Hepatocyte (in vitro differentiated cells): ENCODE data around the gene ADAMTS9.

ENCODE experiments used
- CTCF ChIP-seq: fragments of 200-600 bp; sonication (generic); IDR thresholded peaks from 2 replicates; pipeline ENCODE4 v1.5.1; 2016; ENCODE audit warnings: antibody characterized with exemption, mild to moderate bottlenecking; ENCODE audit not compliant: poor library complexity
- EZH2 ChIP-seq: fragments of 200-600 bp; sonication (generic); IDR thresholded peaks from 2 replicates; pipeline ENCODE4 v1.6.1; 2016; ENCODE audit warnings: antibody characterized with exemption, mild to moderate bottlenecking, borderline replicate concordance
- EZH2phosphoT487 ChIP-seq: fragments of 200-600 bp; sonication (generic); IDR thresholded peaks from one replicate; pipeline ENCODE4 v1.6.1; 2018; ENCODE audit warnings: antibody characterized with exemption, mild to moderate bottlenecking, low read depth, moderate library complexity; ENCODE audit not compliant: unreplicated experiment, severe bottlenecking

- TF ChIP-seq CTCF (peak; percentile 77), EZH2 (no peak), EZH2phosphoT487 (no peak)
Observed at GRCh38 chr3:64530434-64531049, 157.3 kb downstream of the ADAMTS9 start.
